H9 (cell line): ENCODE results near the gene GSTM1. TPM values are rescaled to one million over a fixed set of nuclear protein-coding genes. Genes with fewer than 3 reads are reported as not detected.

ENCODE experiments used
- DNase-seq: peaks from one replicate; pipeline ENCODE4 v3.0.0-alpha.2; 2017
- H2AFZ ChIP-seq: one replicate; pipeline ENCODE4 v1.6.1; 2013; ENCODE audit warnings: mild to moderate bottlenecking, low read length, control low read depth, moderate library complexity
- H2AK5ac ChIP-seq: 2 replicates; pipeline ENCODE4 v1.6.1; 2013; ENCODE audit warnings: low read length, control low read depth, mixed read lengths; ENCODE audit not compliant: insufficient read length
- H2BK120ac ChIP-seq: one replicate; pipeline ENCODE4 v1.6.1; 2013; ENCODE audit warnings: low read depth, mild to moderate bottlenecking, low read length, control low read depth, inconsistent platforms; ENCODE audit not compliant: poor library complexity, severe bottlenecking
- H2BK12ac ChIP-seq: 2 replicates; pipeline ENCODE4 v1.6.1; 2013; ENCODE audit warnings: low read length, control low read depth, mixed read lengths, low read depth; ENCODE audit not compliant: insufficient read length
- H2BK15ac ChIP-seq: 2 replicates; pipeline ENCODE4 v1.6.1; 2013; ENCODE audit warnings: low read depth, low read length, control low read depth
- H2BK20ac ChIP-seq: one replicate; pipeline ENCODE4 v1.6.1; 2013; ENCODE audit warnings: low read depth, mild to moderate bottlenecking, low read length, control low read depth, inconsistent platforms; ENCODE audit not compliant: poor library complexity, severe bottlenecking
- H2BK5ac ChIP-seq: 2 replicates; pipeline ENCODE4 v1.6.1; 2013; ENCODE audit warnings: low read length, control low read depth, mixed read lengths; ENCODE audit not compliant: insufficient read length
- H3K14ac ChIP-seq: 2 replicates; pipeline ENCODE4 v1.6.1; 2013; ENCODE audit warnings: low read length, control low read depth; ENCODE audit not compliant: insufficient read depth
- H3K18ac ChIP-seq: 2 replicates; pipeline ENCODE4 v1.6.1; 2013; ENCODE audit warnings: low read depth, mild to moderate bottlenecking, mixed read lengths, low read length, control low read depth; ENCODE audit not compliant: insufficient read length
- H3K23ac ChIP-seq: 2 replicates; pipeline ENCODE4 v1.6.1; 2013; ENCODE audit warnings: low read length, control low read depth, mixed read lengths, low read depth; ENCODE audit not compliant: insufficient read length
- H3K23me2 ChIP-seq: 2 replicates; pipeline ENCODE4 v1.6.1; 2013; ENCODE audit warnings: low read depth, mild to moderate bottlenecking, mixed read lengths, low read length, control low read depth; ENCODE audit not compliant: insufficient read length, poor library complexity, severe bottlenecking
- H3K27ac ChIP-seq: 2 replicates; pipeline ENCODE4 v1.5.1; 2013; ENCODE audit warnings: low read length, control low read depth, mixed read lengths, low read depth; ENCODE audit not compliant: insufficient read length
- H3K27me3 ChIP-seq: 2 replicates; pipeline ENCODE4 v1.6.1; 2013; ENCODE audit warnings: low read length, control low read depth, inconsistent platforms; ENCODE audit not compliant: insufficient read depth
- H3K4ac ChIP-seq: 2 replicates; pipeline ENCODE4 v1.6.1; 2013; ENCODE audit warnings: low read depth, mild to moderate bottlenecking, control low read depth, inconsistent platforms, low read length, moderate library complexity
- H3K4me1 ChIP-seq: 2 replicates; pipeline ENCODE4 v1.6.1; 2013; ENCODE audit warnings: low read length, control low read depth, inconsistent platforms; ENCODE audit not compliant: insufficient read depth
- H3K4me2 ChIP-seq: 2 replicates; pipeline ENCODE4 v1.6.1; 2013; ENCODE audit warnings: low read length, control low read depth, mixed read lengths; ENCODE audit not compliant: insufficient read length, insufficient read depth
- H3K56ac ChIP-seq: 2 replicates; pipeline ENCODE4 v1.6.1; 2013; ENCODE audit warnings: low read depth, mild to moderate bottlenecking, mixed read lengths, low read length, control low read depth; ENCODE audit not compliant: insufficient read length
- H3K79me1 ChIP-seq: 2 replicates; pipeline ENCODE4 v1.6.1; 2013; ENCODE audit warnings: low read depth, mild to moderate bottlenecking, moderate library complexity, low read length, control low read depth, inconsistent platforms; ENCODE audit not compliant: insufficient read depth, poor library complexity, severe bottlenecking
- H3K79me2 ChIP-seq: 2 replicates; pipeline ENCODE4 v1.6.1; 2013; ENCODE audit warnings: low read length, control low read depth, inconsistent platforms; ENCODE audit not compliant: insufficient read depth
- H3K9ac ChIP-seq: 2 replicates; pipeline ENCODE4 v1.6.1; 2013; ENCODE audit warnings: low read length, control low read depth, mixed read lengths; ENCODE audit not compliant: insufficient read length; ENCODE audit errors: extremely low read depth
- H3K9me3 ChIP-seq: one replicate; pipeline ENCODE4 v1.6.1; 2013; ENCODE audit warnings: low read depth, low read length, inconsistent platforms; ENCODE audit not compliant: control insufficient read depth
- H3T11ph ChIP-seq: one replicate; pipeline ENCODE4 v1.6.1; 2013; ENCODE audit warnings: mild to moderate bottlenecking, low read length, control low read depth, inconsistent platforms
- H4K20me1 ChIP-seq: one replicate; pipeline ENCODE4 v1.6.1; 2013; ENCODE audit not compliant: control insufficient read depth, insufficient read length, insufficient read depth
- H4K5ac ChIP-seq: 2 replicates; pipeline ENCODE4 v1.6.1; 2013; ENCODE audit warnings: low read depth, mild to moderate bottlenecking, mixed read lengths, low read length, control low read depth; ENCODE audit not compliant: insufficient read length
- H4K8ac ChIP-seq: replicated peaks from 2 replicates; pipeline ENCODE4 v1.6.1; 2013; ENCODE audit warnings: low read length, control low read depth, mixed read lengths, low read depth; ENCODE audit not compliant: insufficient read length
- H4K91ac ChIP-seq: 2 replicates; pipeline ENCODE4 v1.6.1; 2013; ENCODE audit warnings: low read depth, mild to moderate bottlenecking, moderate library complexity, mixed read lengths, low read length, control low read depth; ENCODE audit not compliant: insufficient read length
- H3K27ac Mint-ChIP-seq, 3 experiments: 2 replicates in 2 of 3; 3 replicates in 1 of 3; pipeline ENCODE4 v1.8.0; 2020 to 2021; ENCODE audit warnings: mixed read lengths in 3 of 3, mild to moderate bottlenecking in 1 of 3, moderate library complexity in 1 of 3
- H3K27me3 Mint-ChIP-seq: 2 replicates; pipeline ENCODE4 v1.8.0; 2021; ENCODE audit warnings: low read depth, mild to moderate bottlenecking, moderate library complexity, mixed read lengths
- H3K36me3 Mint-ChIP-seq, 3 experiments: 2 replicates in 2 of 3; 3 replicates in 1 of 3; pipeline ENCODE4 v1.8.0; 2020 to 2021; ENCODE audit warnings: low read depth in 3 of 3, mixed read lengths in 3 of 3; ENCODE audit not compliant: insufficient read depth in 1 of 3
- H3K4me1 Mint-ChIP-seq, 2 experiments: 2 replicates each; pipeline ENCODE4 v1.8.0; 2020; ENCODE audit warnings: mixed read lengths in 2 of 2
- H3K4me3 Mint-ChIP-seq, 2 experiments: 2 replicates in 1 of 2; 3 replicates in 1 of 2; pipeline ENCODE4 v1.8.0; 2020 to 2021; ENCODE audit warnings: mild to moderate bottlenecking in 2 of 2, mixed read lengths in 2 of 2, moderate library complexity in 1 of 2
- H3K9me3 Mint-ChIP-seq, 2 experiments: 2 replicates in 1 of 2; 3 replicates in 1 of 2; pipeline ENCODE4 v1.8.0; 2020; ENCODE audit warnings: mild to moderate bottlenecking in 2 of 2, mixed read lengths in 2 of 2, moderate library complexity in 1 of 2
- CTCF ChIP-seq: fragments of 200-600 bp; sonication (generic); conservative IDR thresholded peaks from 3 replicates; pipeline ENCODE4 v1.8.0; 2021; ENCODE audit warnings: antibody characterized with exemption, mild to moderate bottlenecking
- WGBS: extraction: QIAGEN DNeasy Blood & Tissue Kit; methylation state at CpG from one replicate; pipeline ENCODE4 v1.1.7; 2013; ENCODE audit warnings: missing lambda C conversion rate, low lambda C conversion rate, mixed read lengths; ENCODE audit not compliant: insufficient read length; ENCODE audit errors: extremely low coverage; 5-methylcytosine and 5-hydroxymethylcytosine counted together
- total RNA-seq: library from RNA; stranded (reverse); gene quantifications from 2 replicates; pipeline ENCODE4 v1.2.1, GENCODE V29; 2021

The GSTM1 gene
- total RNA-seq, 1 experiment from 2014 or later: 19.5 TPM

- H4K8ac ChIP-seq: no peak overlapping the region
- no CpG with 5 or more reads among the region's 3 CpGs for WGBS
- no peaks in the 10 kb centered on the region for H3K23me2 ChIP-seq
- no peaks in the 10 kb centered on the region for H3K4me1 ChIP-seq
- no peak overlapping the region for H4K5ac ChIP-seq
- no peak overlapping the region for H3K23ac ChIP-seq
- no peak overlapping the region for H3K27ac ChIP-seq
- no peaks in the 10 kb centered on the region for H3K79me1 ChIP-seq
- no peaks in the 10 kb centered on the region for H3K9me3 ChIP-seq
- Mint-ChIP-seq H3K9me3 (peaks cover 5 to 11% of the 10 kb centered on the region in 2 experiments), H3K4me3 (no peak overlapping the region), H3K4me1 (peaks cover 11 to 17% of the 10 kb centered on the region in 2 experiments), H3K27ac (no peak overlapping the region), H3K27me3 (peaks cover 15% of the 10 kb centered on the region), H3K36me3 (no peaks in the 10 kb centered on the region; a peak in 1 of 7 replicates)
- no peak overlapping the region for H2BK20ac ChIP-seq
- DNase-seq: no peak
- no peak overlapping the region for H2AFZ ChIP-seq
- H2BK15ac ChIP-seq: no peak overlapping the region
- H3K4ac ChIP-seq: no peak overlapping the region
- H2BK12ac ChIP-seq: no peak overlapping the region
- no peak overlapping the region for H3K4me2 ChIP-seq
- H4K20me1 ChIP-seq: no peaks in the 10 kb centered on the region
- H2BK120ac ChIP-seq: no peak overlapping the region
- H2AK5ac ChIP-seq: no peak overlapping the region
- no peak overlapping the region for H3K56ac ChIP-seq
- no peaks in the 10 kb centered on the region for H3K79me2 ChIP-seq
- no peak overlapping the region for H3K9ac ChIP-seq
- H3T11ph ChIP-seq: no peak overlapping the region
- H3K14ac ChIP-seq: no peak overlapping the region
- no peak overlapping the region for H2BK5ac ChIP-seq
- no peak overlapping the region for H3K18ac ChIP-seq
- H3K27me3 ChIP-seq: no peaks in the 10 kb centered on the region
- TF ChIP-seq CTCF: no peak
- H4K91ac ChIP-seq: no peak overlapping the region
These were observed 45.0 kb upstream of the GSTM1 start for GRCh38 chr1:109642626-109643025.
